OCI-LY7 (cell line): ENCODE measurements around the gene THUMPD3. TPM values are rescaled to one million over a fixed set of nuclear protein-coding genes. Genes with fewer than 3 reads are reported as not detected.

Experiments
- BruUV-seq: library from RNA; stranded (reverse); fragments of 400-500 nt; replicated peaks from 2 replicates; lab custom pipeline; 2021; lab: Mats Ljungman, UMichigan
- CTCF ChIA-PET: fragments of 300-600 bp; sonication (Branson Sonifier 250); formaldehyde crosslinking; loops from one replicate; lab custom pipeline; 2022; ENCODE audit warnings: antibody characterized with exemption; ENCODE audit not compliant: unreplicated experiment; lab: Charles Lee
- POLR2A ChIA-PET: fragments of 300-600 bp; sonication (Branson Sonifier 250); formaldehyde crosslinking; loops from one replicate; lab custom pipeline; 2022; ENCODE audit warnings: antibody characterized with exemption; lab: Charles Lee
- DNase-seq: peaks from one replicate; pipeline ENCODE4 v3.0.0-alpha.2; 2015; ENCODE audit warnings: low spot score
- H2AFZ ChIP-seq: fragments of 200-600 bp; sonication (generic), shearing (Covaris generic); 2 replicates; pipeline ENCODE4 v1.6.1; 2014; ENCODE audit warnings: mild to moderate bottlenecking, antibody characterized with exemption, low read length, moderate library complexity
- H3K27ac ChIP-seq: fragments of 200-600 bp; sonication (generic); 2 replicates; pipeline ENCODE4 v1.5.1; 2014; ENCODE audit warnings: mixed run types, low read depth, mild to moderate bottlenecking, moderate library complexity, low read length, inconsistent platforms; ENCODE audit not compliant: poor library complexity, severe bottlenecking
- H3K36me3 ChIP-seq: fragments of 200-600 bp; sonication (generic); 2 replicates; pipeline ENCODE4 v1.6.1; 2014; ENCODE audit warnings: mild to moderate bottlenecking, antibody characterized with exemption, low read length, moderate library complexity, mixed read lengths; ENCODE audit not compliant: insufficient read depth
- H3K4me1 ChIP-seq: fragments of 200-600 bp; sonication (generic); 2 replicates; pipeline ENCODE4 v1.5.1; 2014; ENCODE audit warnings: mild to moderate bottlenecking, low read length; ENCODE audit not compliant: insufficient read depth, poor library complexity, severe bottlenecking
- H3K4me2 ChIP-seq: fragments of 200-600 bp; sonication (generic); 2 replicates; pipeline ENCODE4 v1.6.1; 2014; ENCODE audit warnings: mild to moderate bottlenecking, low read length
- H3K4me3 ChIP-seq: fragments of 200-600 bp; sonication (generic); 2 replicates; pipeline ENCODE4 v1.5.1; 2014; ENCODE audit warnings: mild to moderate bottlenecking, low read depth, low read length; ENCODE audit not compliant: poor library complexity, severe bottlenecking
- H3K79me2 ChIP-seq: fragments of 200-600 bp; sonication (generic); 2 replicates; pipeline ENCODE4 v1.6.1; 2016; ENCODE audit warnings: low read depth, mild to moderate bottlenecking, low read length, moderate library complexity, mixed read lengths; ENCODE audit not compliant: insufficient read depth
- H3K9me2 ChIP-seq: fragments of 200-600 bp; sonication (generic); 2 replicates; pipeline ENCODE4 v1.6.1; 2016; ENCODE audit warnings: mild to moderate bottlenecking, low read length, mixed read lengths; ENCODE audit not compliant: insufficient read depth
- H3K9me3 ChIP-seq: fragments of 200-600 bp; sonication (generic); 2 replicates; pipeline ENCODE4 v1.6.1; 2014; ENCODE audit warnings: mild to moderate bottlenecking, mixed run types, low read length, mixed read lengths
- H4K20me1 ChIP-seq: fragments of 200-600 bp; sonication (generic); 2 replicates; pipeline ENCODE4 v1.6.1; 2014; ENCODE audit warnings: mild to moderate bottlenecking, antibody characterized with exemption, low read length, moderate library complexity, mixed read lengths; ENCODE audit not compliant: insufficient read depth
- EZH2phosphoT487 ChIP-seq: fragments of 200-600 bp; sonication (generic); IDR thresholded peaks from 2 replicates; pipeline ENCODE4 v1.6.1; 2018; ENCODE audit warnings: low read depth, borderline replicate concordance, mild to moderate bottlenecking, mixed run types, antibody characterized with exemption, low read length, moderate library complexity, mixed read lengths
- intact Hi-C: fragments of 100-400 bp; cut with micrococcal nuclease; formaldehyde crosslinking; loops from one replicate; pipeline ENCODE4 v1.10.0; 2022; ENCODE audit not compliant: unreplicated experiment
- total RNA-seq, 2 experiments: library from RNA; depleted of rRNA in 1 of 2; stranded (reverse); fragments of >200 nt in 1 of 2; shearing (Covaris generic) in 1 of 2; gene quantifications; 2 replicates each; pipeline ENCODE4 v1.2.3, GENCODE V29; 2014 to 2022
- TF ChIP-seq, protein P1 (sequence below): fragments of 200-600 bp; sonication (generic); conservative IDR thresholded peaks from 2 replicates; pipeline ENCODE4 v1.5.1; 2014; ENCODE audit warnings: mild to moderate bottlenecking, antibody characterized with exemption, low read length, moderate library complexity, mixed read lengths

THUMPD3 gene
- total RNA-seq, 2 experiments from 2014 or later: 12.4 to 58.8 TPM

DNA sequence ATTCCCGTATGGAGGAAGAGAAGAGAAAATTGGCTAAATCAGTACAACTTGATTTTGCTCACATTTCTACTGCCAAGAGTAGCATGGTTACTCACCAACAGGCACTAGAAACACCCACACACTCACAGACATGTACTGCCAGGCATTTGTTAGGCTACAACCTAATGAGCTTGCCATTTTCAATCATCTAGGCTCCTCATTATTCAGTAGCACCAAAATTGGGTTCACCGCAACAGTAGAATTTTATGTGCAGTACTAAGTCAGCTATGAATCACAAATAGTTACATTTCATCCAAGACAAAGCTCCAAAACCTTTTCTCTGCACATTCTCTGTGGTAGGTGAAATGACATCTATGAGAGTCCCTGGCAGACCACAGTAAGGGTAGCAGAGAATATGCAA is 15.0 kb upstream of the THUMPD3 start:
- H3K9me2 ChIP-seq: no peaks in the 10 kb centered on the region
- POLR2A ChIA-PET: interaction anchor here (0.9 kb wide), 1 partner anchor 16 kb away, joined by 3 read pairs; no protein-coding TSS in a partner anchor
- H3K79me2 ChIP-seq: no peaks in the 10 kb centered on the region
- no peak overlapping the region for H3K4me3 ChIP-seq
- H3K4me2 ChIP-seq: no peak overlapping the region
- no peak for DNase-seq
- TF ChIP-seq, protein P1, sequence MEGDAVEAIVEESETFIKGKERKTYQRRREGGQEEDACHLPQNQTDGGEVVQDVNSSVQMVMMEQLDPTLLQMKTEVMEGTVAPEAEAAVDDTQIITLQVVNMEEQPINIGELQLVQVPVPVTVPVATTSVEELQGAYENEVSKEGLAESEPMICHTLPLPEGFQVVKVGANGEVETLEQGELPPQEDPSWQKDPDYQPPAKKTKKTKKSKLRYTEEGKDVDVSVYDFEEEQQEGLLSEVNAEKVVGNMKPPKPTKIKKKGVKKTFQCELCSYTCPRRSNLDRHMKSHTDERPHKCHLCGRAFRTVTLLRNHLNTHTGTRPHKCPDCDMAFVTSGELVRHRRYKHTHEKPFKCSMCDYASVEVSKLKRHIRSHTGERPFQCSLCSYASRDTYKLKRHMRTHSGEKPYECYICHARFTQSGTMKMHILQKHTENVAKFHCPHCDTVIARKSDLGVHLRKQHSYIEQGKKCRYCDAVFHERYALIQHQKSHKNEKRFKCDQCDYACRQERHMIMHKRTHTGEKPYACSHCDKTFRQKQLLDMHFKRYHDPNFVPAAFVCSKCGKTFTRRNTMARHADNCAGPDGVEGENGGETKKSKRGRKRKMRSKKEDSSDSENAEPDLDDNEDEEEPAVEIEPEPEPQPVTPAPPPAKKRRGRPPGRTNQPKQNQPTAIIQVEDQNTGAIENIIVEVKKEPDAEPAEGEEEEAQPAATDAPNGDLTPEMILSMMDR: no peak
- no peak for TF ChIP-seq EZH2phosphoT487
- H3K9me3 ChIP-seq: no peaks in the 10 kb centered on the region
- intact Hi-C loops: no loop called here
- BruUV-seq: no TSS peak
- no peaks in the 10 kb centered on the region for H3K36me3 ChIP-seq
- no peaks in the 10 kb centered on the region for H4K20me1 ChIP-seq
- peaks cover 3% of the 10 kb centered on the region for H3K4me1 ChIP-seq
- H3K27ac ChIP-seq: no peak overlapping the region
- no peak overlapping the region for H2AFZ ChIP-seq
- CTCF ChIA-PET: no interaction called here

DNA sequence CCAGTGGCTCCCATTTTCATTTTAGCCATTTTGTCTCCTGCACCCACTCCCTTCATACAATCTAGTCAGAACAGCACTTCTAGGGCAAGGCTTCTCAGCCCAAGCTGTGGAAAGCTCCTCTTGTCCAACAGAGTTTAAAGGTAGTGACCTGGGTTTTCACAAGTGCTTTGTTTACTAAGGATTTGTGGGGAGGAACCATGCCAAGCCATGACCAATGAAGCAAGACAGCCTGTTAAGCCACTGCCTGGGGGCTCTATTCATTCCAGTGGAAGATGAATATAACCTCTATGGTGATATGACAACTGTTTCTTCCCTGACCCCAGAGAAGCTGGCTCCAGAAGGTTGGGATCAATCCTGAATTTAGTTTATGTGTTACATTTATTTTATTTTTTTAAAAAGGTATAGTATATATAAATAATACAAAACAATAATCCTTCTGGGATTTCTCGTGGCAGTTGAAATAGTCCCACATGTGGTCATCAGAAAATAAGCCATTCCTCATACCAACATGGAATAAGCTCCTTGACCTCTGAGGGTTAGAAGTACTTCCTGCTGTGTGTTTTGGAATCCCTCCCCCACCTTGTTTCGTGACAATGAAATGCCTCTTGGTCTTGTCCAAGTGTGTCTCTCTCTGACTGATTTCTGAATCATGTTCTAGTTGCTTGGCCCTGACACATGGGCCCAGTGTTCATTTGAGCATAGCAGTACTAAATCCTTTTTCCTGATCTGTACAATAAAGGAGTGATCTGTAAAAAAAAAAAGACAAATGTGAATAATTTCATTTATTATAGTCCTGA is 13.3 kb upstream of the THUMPD3 start:
- TF ChIP-seq, protein P1: no peak
- TF ChIP-seq EZH2phosphoT487: no peak
- Histone ChIP-seq H4K20me1 (no peaks in the 10 kb centered on the region), H3K9me2 (no peaks in the 10 kb centered on the region), H3K27ac (no peak overlapping the region), H3K4me2 (no peak overlapping the region), H3K36me3 (no peaks in the 10 kb centered on the region), H3K79me2 (no peaks in the 10 kb centered on the region), H3K9me3 (no peaks in the 10 kb centered on the region), H2AFZ (no peak overlapping the region), H3K4me3 (no peak overlapping the region), H3K4me1 (peaks cover 16% of the 10 kb centered on the region)
- BruUV-seq: no TSS peak
- DNase-seq: no peak
- ChIA-PET POLR2A (interaction anchor here (1.1 kb wide), 1 partner anchor 14 kb away, joined by 3 read pairs; no protein-coding TSS in a partner anchor), CTCF (no interaction called here)
- intact Hi-C loops: loop anchor here (5.0 kb wide), 2 partner anchors 73 to 133 kb away; no protein-coding TSS in a partner anchor

DNA sequence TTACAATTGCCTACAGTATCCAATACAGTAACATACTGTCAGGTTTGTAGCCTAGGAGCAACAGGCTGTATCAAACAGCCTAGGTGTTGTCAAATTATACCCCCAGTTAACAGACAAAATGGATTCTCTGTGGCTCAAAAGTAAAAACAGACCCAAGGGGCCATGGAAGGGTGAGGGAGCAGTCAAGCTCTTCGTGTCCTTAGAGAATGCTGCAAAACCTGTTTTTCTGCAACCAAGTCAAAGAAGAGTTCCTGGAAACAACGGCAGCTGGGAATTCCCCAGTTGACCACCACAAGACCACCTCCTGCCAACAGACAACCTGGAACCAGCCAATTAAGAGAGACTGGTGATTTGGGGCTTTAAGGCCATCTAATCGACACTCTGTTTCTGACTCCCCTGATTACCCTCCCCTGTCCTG is 11.1 kb upstream of the THUMPD3 start:
- Histone ChIP-seq H3K36me3 (no peaks in the 10 kb centered on the region), H3K4me1 (peaks cover 21% of the 10 kb centered on the region), H3K9me2 (no peaks in the 10 kb centered on the region), H4K20me1 (no peaks in the 10 kb centered on the region), H3K9me3 (no peaks in the 10 kb centered on the region), H3K4me2 (no peak overlapping the region), H2AFZ (no peak overlapping the region), H3K4me3 (no peak overlapping the region), H3K79me2 (no peaks in the 10 kb centered on the region), H3K27ac (no peak overlapping the region)
- BruUV-seq: no TSS peak
- no peak for TF ChIP-seq EZH2phosphoT487
- TF ChIP-seq, protein P1: no peak
- DNase-seq: no peak
- intact Hi-C loops: loop anchor here (2.0 to 5.0 kb wide), 3 partner anchors 71 to 149 kb away; no protein-coding TSS in a partner anchor
- POLR2A ChIA-PET: interaction anchor here (0.7 kb wide), 1 partner anchor 11 kb away, joined by 6 read pairs; the partner anchor contains the start of gene THUMPD3
- CTCF ChIA-PET: no interaction called here
